Naive thymus-derived CD8-positive, alpha-beta T cell (primary cell): ENCODE data around the gene ANO2. TPM values are rescaled to one million over a fixed set of nuclear protein-coding genes. Genes with fewer than 3 reads are reported as not detected.
"Not testable (repeated sequence)": the region's sequence is repeated elsewhere in the genome, so short reads cannot be mapped to it uniquely, and the experiment has no call there.

Source experiments
- ATAC-seq, 2 donors: fragments of 150-1000 bp; cut with Tn5 transposase in 1 of 2; sonication (Bioruptor Pico), chemical (Tn5 transposase) in 1 of 2; 1 replicate in 1 of 2; 2 replicates in 1 of 2; pipeline ENCODE4 v1.10.0; 2021; ENCODE audit warnings: mild to moderate bottlenecking in 2 of 2, moderate library complexity in 2 of 2
- POLR2A ChIA-PET: fragments of 350-600 bp; sonication (Branson Sonifier 250); formaldehyde crosslinking; loops from one replicate; lab custom pipeline; 2021; ENCODE audit warnings: antibody characterized with exemption; lab: Charles Lee
- DNase-seq, 10 donors: peaks; one replicate each; pipeline versions ENCODE4 v3.0.0 to v3.0.0-alpha.2; 2020 to 2022
- H3K27ac Mint-ChIP-seq, 10 donors: one replicate each; pipeline ENCODE4 v1.8.0; 2020 to 2022; ENCODE audit warnings: mild to moderate bottlenecking in 10 of 10, mixed read lengths in 10 of 10, moderate library complexity in 4 of 10, inconsistent platforms in 1 of 10
- H3K27me3 Mint-ChIP-seq, 5 donors: one replicate each; pipeline ENCODE4 v1.8.0; 2021 to 2022; ENCODE audit warnings: mixed read lengths in 5 of 5
- H3K36me3 Mint-ChIP-seq, 3 donors: one replicate each; pipeline ENCODE4 v1.8.0; 2020 to 2022; ENCODE audit warnings: mixed read lengths in 3 of 3, mild to moderate bottlenecking in 2 of 3, inconsistent platforms in 1 of 3
- H3K4me1 Mint-ChIP-seq, 4 donors: one replicate each; pipeline ENCODE4 v1.8.0; 2021 to 2022; ENCODE audit warnings: mixed read lengths in 4 of 4
- H3K4me3 Mint-ChIP-seq, 10 donors: one replicate each; pipeline ENCODE4 v1.8.0; 2020 to 2022; ENCODE audit warnings: mild to moderate bottlenecking in 10 of 10, mixed read lengths in 10 of 10, moderate library complexity in 6 of 10, inconsistent platforms in 1 of 10
- H3K9me3 Mint-ChIP-seq, 9 donors: one replicate each; pipeline ENCODE4 v1.8.0; 2020 to 2022; ENCODE audit warnings: mixed read lengths in 9 of 9, mild to moderate bottlenecking in 3 of 9, inconsistent platforms in 1 of 9, moderate library complexity in 1 of 9
- polyA plus RNA-seq, 3 donors: library from polyadenylated mRNA; unstranded; fragments of 300-500 nt; fragmentation: Illumina TruSeq; gene quantifications; one replicate each; pipeline ENCODE4 v1.2.3, GENCODE V29; 2021
- total RNA-seq, 8 experiments: library from RNA in 2 of 8; stranded (reverse) in 2 of 8; gene quantifications; one replicate each; pipeline ENCODE4 v1.2.3 and lab custom pipeline; 2021 to 2026

Gene ANO2
- total and polyA plus RNA-seq, 5 experiments from 2014 or later: not detected

GRCh38 chr12:5888816-5889315 is 56.2 kb downstream of the ANO2 start:
- Mint-ChIP-seq H3K4me1 (peaks cover 7 to 19% (median 12%) of the 10 kb centered on the region in 4 donors), H3K9me3 (peaks cover 0 to 20% (median 4%) of the 10 kb centered on the region in 9 donors), H3K36me3 (no peaks in the 10 kb centered on the region), H3K4me3 (peak overlapping the region in 4 of 10 donors; percentile 31 to 81 (median 79)), H3K27ac (no peak overlapping the region), H3K27me3 (peaks cover 20 to 51% (median 35%) of the 10 kb centered on the region in 5 donors)
- DNase-seq (no peak), ATAC-seq (no peak)
- POLR2A ChIA-PET: no interaction called here

GRCh38 chr12:5887819-5888218 is 57.2 kb downstream of the ANO2 start:
- not testable (repeated sequence) for H3K9me3 Mint-ChIP-seq, DNase-seq, H3K36me3 Mint-ChIP-seq
- H3K27me3 Mint-ChIP-seq: peaks cover 17 to 54% (median 37%) of the 10 kb centered on the region in 5 donors
- H3K4me1 Mint-ChIP-seq: peaks cover 7 to 19% (median 12%) of the 10 kb centered on the region in 4 donors
- peak overlapping the region; percentile 77 to 90 (median 80) for H3K4me3 Mint-ChIP-seq
- peak overlapping the region in 4 of 10 donors; percentile 44 to 89 (median 78) for H3K27ac Mint-ChIP-seq
- peak in 1 of 2 donors; percentile 53 for ATAC-seq
- POLR2A ChIA-PET: interaction anchor here (0.6 kb wide), 1 partner anchor 963 kb away, joined by 3 read pairs; the partner anchor contains the start of gene CDCA3

DNA sequence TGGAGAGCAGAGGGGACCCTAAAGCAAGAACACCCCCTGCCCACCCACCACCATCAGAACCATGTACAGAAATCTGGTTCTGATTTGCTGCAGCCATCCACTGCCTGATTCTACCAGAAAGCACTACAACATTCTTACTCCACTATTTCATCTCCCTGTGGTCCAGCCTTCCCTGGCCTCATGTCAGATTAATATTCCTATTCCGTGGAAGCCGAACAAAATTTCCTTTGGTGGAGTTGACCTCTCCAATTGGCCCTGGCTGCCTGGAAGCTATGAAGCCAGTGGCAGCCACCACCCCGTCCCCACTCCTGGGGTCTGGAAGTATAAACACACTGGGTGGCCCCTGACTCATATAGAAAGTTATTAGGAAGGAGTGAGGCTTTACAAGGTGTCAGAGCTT is 60.2 kb downstream of the ANO2 start:
- H3K4me3 Mint-ChIP-seq: no peak overlapping the region
- H3K36me3 Mint-ChIP-seq: no peaks in the 10 kb centered on the region
- H3K27ac Mint-ChIP-seq: no peak overlapping the region
- DNase-seq (no peak), ATAC-seq (no peak)
- POLR2A ChIA-PET: no interaction called here
- H3K9me3 Mint-ChIP-seq: no peaks in the 10 kb centered on the region
- peaks cover 18 to 52% (median 40%) of the 10 kb centered on the region in 5 donors for H3K27me3 Mint-ChIP-seq
- peaks cover 7 to 19% (median 12%) of the 10 kb centered on the region in 4 donors for H3K4me1 Mint-ChIP-seq

DNA sequence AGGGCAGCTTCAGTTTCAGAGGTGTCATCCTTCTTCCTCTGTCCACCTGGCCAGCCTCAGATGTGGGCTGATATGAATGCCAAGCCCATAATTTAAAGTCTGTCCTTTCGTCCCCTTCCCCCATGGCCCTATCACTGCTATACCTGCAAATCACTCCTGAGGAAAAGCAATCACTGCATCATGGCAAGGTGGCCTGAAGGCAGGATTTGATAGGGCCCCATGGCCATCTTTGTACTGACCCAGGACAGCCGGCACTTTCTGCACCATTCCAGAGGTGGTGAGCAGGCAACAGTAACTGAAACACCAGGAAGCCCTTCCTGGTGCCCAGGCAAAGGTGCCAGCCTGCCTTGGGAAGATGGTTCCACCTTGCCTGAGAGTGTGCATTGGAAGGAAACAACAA is 60.8 kb downstream of the ANO2 start:
- Mint-ChIP-seq H3K27ac (no peak overlapping the region), H3K4me3 (no peak overlapping the region), H3K27me3 (peaks cover 18 to 52% (median 37%) of the 10 kb centered on the region in 5 donors), H3K36me3 (no peaks in the 10 kb centered on the region), H3K9me3 (no peaks in the 10 kb centered on the region), H3K4me1 (peaks cover 7 to 19% (median 12%) of the 10 kb centered on the region in 4 donors)
- no peak for ATAC-seq
- POLR2A ChIA-PET: no interaction called here
- DNase-seq: no peak

DNA sequence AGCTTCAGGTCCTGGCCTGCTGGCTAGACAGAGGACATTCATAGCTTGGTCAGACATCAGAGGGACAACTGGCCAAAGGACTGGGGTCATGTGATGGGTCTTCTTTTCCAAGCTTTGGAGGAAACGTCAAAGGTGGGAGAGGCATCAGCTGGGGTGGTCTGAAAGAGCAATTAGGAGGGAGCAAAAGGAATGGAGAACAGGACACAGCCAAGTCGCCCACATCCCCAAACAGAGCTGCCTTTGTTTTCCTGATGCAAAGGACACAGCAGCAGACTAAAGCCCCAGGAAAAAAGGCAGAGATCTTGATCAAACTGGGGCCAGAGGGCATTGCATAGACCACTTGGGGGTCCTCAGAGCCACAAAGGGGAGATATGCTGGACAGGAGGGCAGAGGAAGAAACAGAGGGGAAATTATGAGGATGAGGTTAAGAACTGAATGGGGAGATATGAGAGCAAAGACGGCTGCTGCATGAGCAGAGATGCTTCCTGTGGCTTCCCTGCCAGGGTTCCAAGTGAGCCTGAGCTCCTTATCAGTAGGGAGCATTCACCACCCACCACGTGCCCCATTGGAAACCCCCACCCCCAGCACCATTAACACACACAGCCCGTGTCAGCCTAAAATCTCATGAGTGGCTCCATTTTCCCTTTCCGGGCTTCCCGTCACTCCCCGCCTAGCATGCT is 62.4 kb downstream of the ANO2 start:
- ATAC-seq: no peak
- Mint-ChIP-seq H3K36me3 (no peaks in the 10 kb centered on the region), H3K4me3 (no peak overlapping the region), H3K4me1 (peaks cover 0 to 10% (median 5%) of the 10 kb centered on the region in 4 donors), H3K9me3 (no peaks in the 10 kb centered on the region), H3K27ac (no peak overlapping the region), H3K27me3 (peaks cover 18 to 52% (median 32%) of the 10 kb centered on the region in 5 donors)
- POLR2A ChIA-PET: no interaction called here
- no peak for DNase-seq

- DNase-seq (no peak), ATAC-seq (no peak)
- H3K36me3 Mint-ChIP-seq: no peaks in the 10 kb centered on the region
- H3K9me3 Mint-ChIP-seq: no peaks in the 10 kb centered on the region
- no peak overlapping the region for H3K4me3 Mint-ChIP-seq
- peaks cover 0 to under 1% (median 0%) of the 10 kb centered on the region in 4 donors for H3K4me1 Mint-ChIP-seq
- POLR2A ChIA-PET: no interaction called here
- peaks cover 15 to 54% (median 30%) of the 10 kb centered on the region in 5 donors for H3K27me3 Mint-ChIP-seq
- H3K27ac Mint-ChIP-seq: peak overlapping the region in 1 of 10 donors; percentile 62
Observed at GRCh38 chr12:5881666-5882065, 63.4 kb downstream of the ANO2 start.

DNA sequence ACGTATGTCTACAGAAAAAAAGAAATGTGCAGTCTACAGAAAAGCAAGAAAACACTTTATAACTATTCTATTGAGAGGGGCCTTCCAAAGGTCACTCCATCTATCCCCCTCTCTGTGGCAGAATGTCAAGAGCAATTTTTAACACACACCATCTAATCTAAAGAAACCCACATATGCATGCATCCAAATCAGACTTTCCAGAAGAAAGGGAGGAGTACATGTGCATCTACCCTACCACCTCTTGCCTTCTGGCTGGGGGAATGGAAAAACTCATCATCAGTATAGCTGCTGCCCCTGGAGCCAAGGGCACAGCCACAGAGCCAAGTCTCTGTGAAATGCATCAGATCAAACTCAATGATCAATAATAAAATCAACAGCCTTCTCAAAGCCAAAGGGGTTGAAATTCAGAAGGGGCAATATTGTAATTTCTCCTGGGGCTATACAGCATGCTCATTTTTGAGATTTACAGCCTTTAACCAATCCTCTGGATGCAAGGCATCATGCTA is 63.9 kb downstream of the ANO2 start:
- Mint-ChIP-seq H3K9me3 (no peaks in the 10 kb centered on the region), H3K27me3 (peaks cover 13 to 50% (median 29%) of the 10 kb centered on the region in 5 donors), H3K36me3 (no peaks in the 10 kb centered on the region), H3K4me1 (no peaks in the 10 kb centered on the region), H3K4me3 (no peak overlapping the region), H3K27ac (no peak overlapping the region)
- POLR2A ChIA-PET: no interaction called here
- DNase-seq (no peak), ATAC-seq (no peak)

- ATAC-seq (no peak), DNase-seq (no peak)
- no peaks in the 10 kb centered on the region for H3K4me1 Mint-ChIP-seq
- H3K27ac Mint-ChIP-seq: no peak overlapping the region
- POLR2A ChIA-PET: no interaction called here
- no peaks in the 10 kb centered on the region for H3K9me3 Mint-ChIP-seq
- H3K36me3 Mint-ChIP-seq: no peaks in the 10 kb centered on the region
- no peak overlapping the region for H3K4me3 Mint-ChIP-seq
- H3K27me3 Mint-ChIP-seq: peaks cover 6 to 30% (median 19%) of the 10 kb centered on the region in 5 donors
Observed at GRCh38 chr12:5875851-5876250, 69.2 kb downstream of the ANO2 start.

- Mint-ChIP-seq H3K4me3 (no peak overlapping the region), H3K27me3 (peaks cover 6 to 30% (median 19%) of the 10 kb centered on the region in 5 donors), H3K9me3 (no peaks in the 10 kb centered on the region), H3K36me3 (no peaks in the 10 kb centered on the region), H3K4me1 (no peaks in the 10 kb centered on the region), H3K27ac (no peak overlapping the region)
- POLR2A ChIA-PET: no interaction called here
- DNase-seq (no peak), ATAC-seq (no peak)
Observed at GRCh38 chr12:5874514-5874913, 70.5 kb downstream of the ANO2 start.

DNA sequence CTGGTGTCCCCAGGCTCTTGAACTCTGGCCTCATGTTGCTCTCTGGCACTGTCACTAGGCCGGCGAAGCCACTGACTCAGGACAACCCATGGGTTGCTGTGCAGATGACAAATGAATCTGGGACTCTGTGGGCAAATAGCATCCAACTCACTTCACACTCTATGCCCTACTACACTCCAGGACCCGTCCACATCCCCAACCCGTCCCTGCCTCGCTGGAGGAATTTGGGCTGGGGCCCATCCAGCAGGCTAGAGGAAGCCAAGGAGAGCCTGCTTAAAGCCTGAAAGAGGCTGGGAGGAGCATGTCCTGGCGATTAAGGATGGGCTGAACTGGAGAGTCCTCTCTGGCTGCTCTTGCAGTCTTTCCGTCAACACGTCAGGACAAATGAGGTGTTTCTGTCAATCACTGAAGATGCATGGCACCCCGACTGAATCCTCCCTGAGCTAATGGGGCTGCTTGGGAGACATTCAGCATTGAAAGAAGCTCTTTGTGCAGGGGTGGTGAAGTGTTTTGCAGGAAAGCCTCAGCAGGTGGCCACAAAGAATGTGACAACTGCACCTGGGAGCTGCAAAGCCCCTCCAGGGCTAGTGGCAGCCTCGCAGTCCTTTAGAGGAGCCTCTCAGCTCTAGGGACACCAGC is 71.7 kb downstream of the ANO2 start:
- no peaks in the 10 kb centered on the region for H3K36me3 Mint-ChIP-seq
- H3K4me1 Mint-ChIP-seq: no peaks in the 10 kb centered on the region
- ATAC-seq: no peak
- no peak for DNase-seq
- H3K9me3 Mint-ChIP-seq: no peaks in the 10 kb centered on the region
- POLR2A ChIA-PET: no interaction called here
- peaks cover 6 to 30% (median 19%) of the 10 kb centered on the region in 5 donors for H3K27me3 Mint-ChIP-seq
- H3K27ac Mint-ChIP-seq: no peak overlapping the region
- H3K4me3 Mint-ChIP-seq: no peak overlapping the region

GRCh38 chr12:5872745-5873144 is 72.3 kb downstream of the ANO2 start:
- H3K4me3 Mint-ChIP-seq: no peak overlapping the region
- peaks cover 6 to 30% (median 19%) of the 10 kb centered on the region in 5 donors for H3K27me3 Mint-ChIP-seq
- no peak overlapping the region for H3K27ac Mint-ChIP-seq
- no peaks in the 10 kb centered on the region for H3K4me1 Mint-ChIP-seq
- ATAC-seq: no peak
- H3K9me3 Mint-ChIP-seq: no peaks in the 10 kb centered on the region
- DNase-seq: no peak
- POLR2A ChIA-PET: no interaction called here
- no peaks in the 10 kb centered on the region for H3K36me3 Mint-ChIP-seq

GRCh38 chr12:5871741-5872140 is 73.3 kb downstream of the ANO2 start:
- peaks cover 6 to 23% (median 14%) of the 10 kb centered on the region in 5 donors for H3K27me3 Mint-ChIP-seq
- no peak for DNase-seq
- H3K4me3 Mint-ChIP-seq: no peak overlapping the region
- no peak overlapping the region for H3K27ac Mint-ChIP-seq
- H3K9me3 Mint-ChIP-seq: no peaks in the 10 kb centered on the region
- ATAC-seq: no peak
- H3K4me1 Mint-ChIP-seq: no peaks in the 10 kb centered on the region
- POLR2A ChIA-PET: no interaction called here
- no peaks in the 10 kb centered on the region for H3K36me3 Mint-ChIP-seq

DNA sequence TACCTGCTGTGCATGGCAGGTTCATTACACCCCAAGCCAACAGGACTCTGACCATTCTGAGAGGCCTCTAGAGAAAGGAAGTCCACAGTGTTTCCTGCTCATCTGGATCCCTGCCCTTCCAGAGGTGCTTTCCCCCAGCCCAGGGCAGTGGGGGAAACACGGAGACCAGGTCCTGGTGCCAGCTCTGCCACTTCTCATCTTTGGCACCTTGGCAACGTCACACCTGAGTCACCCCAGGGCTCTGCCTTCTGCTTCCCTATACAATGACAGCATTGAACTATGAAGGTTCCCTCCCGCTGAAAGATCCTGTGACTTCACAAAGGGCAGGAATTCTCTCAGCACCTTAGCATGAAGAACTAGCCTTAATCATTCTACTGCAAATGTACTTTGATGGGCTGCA is 74.9 kb downstream of the ANO2 start:
- Mint-ChIP-seq H3K27ac (no peak overlapping the region), H3K4me3 (no peak overlapping the region), H3K36me3 (no peaks in the 10 kb centered on the region), H3K27me3 (peaks cover 2 to 13% (median 5%) of the 10 kb centered on the region in 5 donors), H3K9me3 (no peaks in the 10 kb centered on the region), H3K4me1 (no peaks in the 10 kb centered on the region)
- POLR2A ChIA-PET: no interaction called here
- ATAC-seq (no peak), DNase-seq (no peak)
